ENCODE results near the gene VAV3.
A peak's percentile ranks its signal among the peaks of the same experiment; 100 is the strongest.

Gene VAV3

GRCh38 chr1:107941123-107941522 is 23.9 kb downstream of the VAV3 start:
- H3K4me3 ChIP-seq (ENCODE audit: control insufficient read depth, low read depth, low read length) = no peak overlapping the region

GRCh38 chr1:107940701-107941100 is 24.3 kb downstream of the VAV3 start:
- no peak for DNase-seq (ENCODE audit: low read depth)
- no peak overlapping the region for H3K4me3 ChIP-seq (ENCODE audit: control insufficient read depth, low read depth, low read length)
- TF ChIP-seq, protein P1, sequence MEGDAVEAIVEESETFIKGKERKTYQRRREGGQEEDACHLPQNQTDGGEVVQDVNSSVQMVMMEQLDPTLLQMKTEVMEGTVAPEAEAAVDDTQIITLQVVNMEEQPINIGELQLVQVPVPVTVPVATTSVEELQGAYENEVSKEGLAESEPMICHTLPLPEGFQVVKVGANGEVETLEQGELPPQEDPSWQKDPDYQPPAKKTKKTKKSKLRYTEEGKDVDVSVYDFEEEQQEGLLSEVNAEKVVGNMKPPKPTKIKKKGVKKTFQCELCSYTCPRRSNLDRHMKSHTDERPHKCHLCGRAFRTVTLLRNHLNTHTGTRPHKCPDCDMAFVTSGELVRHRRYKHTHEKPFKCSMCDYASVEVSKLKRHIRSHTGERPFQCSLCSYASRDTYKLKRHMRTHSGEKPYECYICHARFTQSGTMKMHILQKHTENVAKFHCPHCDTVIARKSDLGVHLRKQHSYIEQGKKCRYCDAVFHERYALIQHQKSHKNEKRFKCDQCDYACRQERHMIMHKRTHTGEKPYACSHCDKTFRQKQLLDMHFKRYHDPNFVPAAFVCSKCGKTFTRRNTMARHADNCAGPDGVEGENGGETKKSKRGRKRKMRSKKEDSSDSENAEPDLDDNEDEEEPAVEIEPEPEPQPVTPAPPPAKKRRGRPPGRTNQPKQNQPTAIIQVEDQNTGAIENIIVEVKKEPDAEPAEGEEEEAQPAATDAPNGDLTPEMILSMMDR (conservative IDR thresholded peaks at IDR 0.05; ENCODE audit: control insufficient read depth, insufficient read depth, low read depth, low read length) = no peak

More at GRCh38 chr1:107941123-107941522, 23.9 kb downstream of the VAV3 start:
- peak; percentile 64 for DNase-seq (ENCODE audit: low read depth)
- TF ChIP-seq, protein P1 (conservative IDR thresholded peaks at IDR 0.05; ENCODE audit: control insufficient read depth, insufficient read depth, low read depth, low read length) = no peak

DNA sequence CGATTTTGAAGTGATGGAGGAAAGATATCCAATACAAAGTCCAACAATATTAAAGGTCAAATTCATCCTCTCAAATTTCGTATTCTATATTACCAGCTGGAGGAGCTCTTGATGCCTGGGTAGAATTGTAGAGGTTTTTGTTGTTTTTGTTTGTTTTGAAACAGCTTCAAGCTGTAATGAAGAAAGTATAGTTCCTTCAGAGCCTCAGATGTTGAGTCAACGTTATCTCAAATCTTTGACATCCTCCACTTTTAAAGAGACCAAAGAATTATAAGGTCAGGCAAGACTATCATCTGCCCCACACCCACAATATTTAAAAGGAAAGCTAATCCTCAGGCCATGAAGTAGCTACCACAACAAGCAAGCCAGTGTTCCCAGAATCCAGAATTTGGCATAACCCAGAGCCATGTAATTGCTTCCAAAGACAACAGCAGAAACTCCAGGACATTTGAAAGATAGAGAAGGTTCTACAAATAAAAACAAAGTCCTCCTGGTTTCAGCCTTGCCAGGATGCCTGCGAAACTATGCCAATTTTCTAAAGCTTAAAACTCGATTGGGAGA is 24.9 kb downstream of the VAV3 start:
- TF ChIP-seq, protein P1 (conservative IDR thresholded peaks at IDR 0.05; ENCODE audit: control insufficient read depth, insufficient read depth, low read depth, low read length) = no peak
- no peak for DNase-seq (ENCODE audit: low read depth)
- H3K4me3 ChIP-seq (ENCODE audit: control insufficient read depth, low read depth, low read length) = no peak overlapping the region

GRCh38 chr1:107939256-107939655 is 25.7 kb downstream of the VAV3 start:
- TF ChIP-seq, protein P1 (conservative IDR thresholded peaks at IDR 0.05; ENCODE audit: control insufficient read depth, insufficient read depth, low read depth, low read length) = no peak
- no peak for DNase-seq (ENCODE audit: low read depth)

DNA sequence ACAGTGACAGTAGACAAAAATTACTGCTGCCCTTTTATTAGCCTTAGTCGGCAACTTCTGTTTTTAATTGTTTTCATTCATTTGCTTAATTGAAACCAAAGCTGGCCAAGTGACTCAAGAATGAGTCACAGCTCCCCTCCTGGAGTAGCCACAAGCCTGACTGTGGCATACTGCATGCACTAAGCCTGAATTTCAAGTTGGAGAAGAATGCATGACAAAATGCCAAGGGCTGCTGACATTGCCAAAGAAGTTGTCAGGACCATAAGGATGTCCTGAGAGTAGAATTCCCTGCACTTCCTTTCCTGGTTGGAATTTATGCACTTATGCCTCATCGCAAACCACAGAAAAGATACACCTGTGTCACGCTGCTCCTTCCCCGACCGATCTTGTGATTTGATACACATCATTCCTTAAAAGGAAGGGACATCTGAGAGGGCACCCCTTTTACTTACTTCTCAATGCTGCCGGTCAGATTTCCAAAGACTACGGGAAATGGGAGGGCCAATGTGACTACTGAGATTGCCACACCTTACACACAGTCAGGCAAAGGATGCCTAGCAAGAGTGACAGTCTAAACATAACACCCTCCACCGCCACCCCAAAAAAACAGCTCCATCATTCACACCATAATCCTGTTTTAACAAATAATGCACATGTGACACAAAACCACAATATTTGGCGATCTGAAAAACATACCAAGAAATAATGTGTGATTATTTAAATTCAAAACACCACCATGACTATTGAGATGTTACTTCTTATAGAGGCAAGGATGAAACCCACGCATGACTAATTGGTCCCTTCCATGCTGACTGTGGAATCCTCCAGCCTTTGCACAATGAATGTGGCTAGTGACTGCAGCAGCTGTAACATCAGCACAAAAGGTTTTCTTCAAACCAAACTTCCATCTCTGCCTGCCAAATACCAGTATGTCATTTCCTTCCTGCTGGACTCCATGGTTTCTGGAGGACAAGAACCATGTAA is 28.2 kb downstream of the VAV3 start:
- H3K4me3 ChIP-seq (ENCODE audit: control insufficient read depth, low read depth, low read length) = no peak overlapping the region
- DNase-seq (ENCODE audit: low read depth) = peak; percentile 98
- TF ChIP-seq, protein P1 (conservative IDR thresholded peaks at IDR 0.05; ENCODE audit: control insufficient read depth, insufficient read depth, low read depth, low read length) = no peak

More at GRCh38 chr1:107939256-107939655, 25.7 kb downstream of the VAV3 start:
- no peak overlapping the region for H3K4me3 ChIP-seq (ENCODE audit: control insufficient read depth, low read depth, low read length)

DNA sequence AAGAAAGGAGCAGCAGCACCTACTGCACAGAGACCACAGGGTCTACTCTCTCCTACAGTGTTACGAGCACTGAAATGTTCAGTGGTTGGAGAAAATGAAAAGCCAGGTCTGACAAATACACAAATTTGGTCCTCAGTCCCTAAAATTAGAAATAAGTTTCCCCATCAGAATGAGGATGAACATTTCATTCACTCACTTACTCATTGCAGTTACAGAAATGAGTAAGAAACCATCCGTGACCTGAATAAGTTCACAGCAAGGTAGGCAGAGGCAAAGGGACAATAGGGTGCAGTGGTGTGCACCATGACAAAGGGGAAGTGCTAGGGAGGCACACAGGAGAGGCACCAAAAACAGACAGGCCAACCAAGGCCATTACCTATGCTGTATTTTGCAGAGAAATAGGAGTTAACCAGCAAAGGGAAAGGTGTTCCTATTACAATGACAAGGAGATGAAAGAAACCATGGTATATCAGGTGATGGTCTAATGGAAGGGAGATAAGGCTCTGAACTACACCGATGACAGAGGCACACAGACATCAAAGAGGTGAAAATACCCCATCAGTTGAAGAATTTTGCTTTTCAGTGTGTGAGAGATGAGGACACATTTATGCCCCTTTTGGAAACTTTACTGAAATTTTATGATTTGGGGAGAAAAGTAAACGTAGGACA is 29.4 kb downstream of the VAV3 start:
- TF ChIP-seq, protein P1 (conservative IDR thresholded peaks at IDR 0.05; ENCODE audit: control insufficient read depth, insufficient read depth, low read depth, low read length) = no peak
- no peak overlapping the region for H3K4me3 ChIP-seq (ENCODE audit: control insufficient read depth, low read depth, low read length)
- DNase-seq (ENCODE audit: low read depth) = peak; percentile 24
